Natural killer cell (primary cell): ENCODE results near the gene DAPK1. TPM values are rescaled to one million over a fixed set of nuclear protein-coding genes. Genes with fewer than 3 reads are reported as not detected.

Experiments used
- ATAC-seq, 3 donors: fragments of 150-1000 bp in 2 of 3; fragments of 200-7000 bp in 1 of 3; cut with Tn5 transposase; 1 replicate in 1 of 3; 2 replicates in 2 of 3; pipeline ENCODE4 v1.10.0; 2021; ENCODE audit warnings: mild to moderate bottlenecking in 2 of 3, moderate library complexity in 2 of 3
- DNase-seq, 2 donors: peaks; one replicate each; pipeline versions ENCODE4 v3.0.0 to v3.0.0-alpha.2; 2013 to 2021; ENCODE audit warnings: mixed read lengths in 1 of 2
- H3K27ac ChIP-seq: one replicate; pipeline ENCODE4 v1.5.1; 2013; ENCODE audit warnings: mild to moderate bottlenecking, low read length
- H3K27me3 ChIP-seq: one replicate; pipeline ENCODE4 v1.6.1; 2013; ENCODE audit warnings: low read length; ENCODE audit not compliant: control insufficient read depth, insufficient read depth
- H3K36me3 ChIP-seq: one replicate; pipeline ENCODE4 v1.6.1; 2013; ENCODE audit warnings: low read length; ENCODE audit not compliant: control insufficient read depth, insufficient read depth
- H3K4me1 ChIP-seq: one replicate; pipeline ENCODE4 v1.6.1; 2013; ENCODE audit warnings: low read length; ENCODE audit not compliant: control insufficient read depth, insufficient read depth
- H3K4me3 ChIP-seq: one replicate; pipeline ENCODE4 v1.5.1; 2013; ENCODE audit warnings: low read length
- H3K9me3 ChIP-seq: one replicate; pipeline ENCODE4 v1.6.1; 2013; ENCODE audit warnings: low read length; ENCODE audit not compliant: control insufficient read depth, insufficient read depth
- H3K27ac Mint-ChIP-seq, 2 donors: one replicate each; pipeline ENCODE4 v1.8.0; 2022; ENCODE audit warnings: mild to moderate bottlenecking in 2 of 2, mixed read lengths in 2 of 2, moderate library complexity in 1 of 2
- H3K27me3 Mint-ChIP-seq, 2 donors: one replicate each; pipeline ENCODE4 v1.8.0; 2022; ENCODE audit warnings: low read depth in 2 of 2, mixed read lengths in 2 of 2
- H3K36me3 Mint-ChIP-seq: one replicate; pipeline ENCODE4 v1.8.0; 2022; ENCODE audit warnings: mixed read lengths
- H3K4me1 Mint-ChIP-seq, 2 donors: one replicate each; pipeline ENCODE4 v1.8.0; 2022; ENCODE audit warnings: mixed read lengths in 2 of 2
- H3K4me3 Mint-ChIP-seq: one replicate; pipeline ENCODE4 v1.8.0; 2022; ENCODE audit warnings: mild to moderate bottlenecking, moderate library complexity, mixed read lengths
- H3K9me3 Mint-ChIP-seq, 2 donors: one replicate each; pipeline ENCODE4 v1.8.0; 2022; ENCODE audit warnings: mixed read lengths in 2 of 2
- WGBS: methylation state at CpG from one replicate; pipeline ENCODE4 v1.1.7; 2013; ENCODE audit warnings: missing lambda C conversion rate; ENCODE audit not compliant: insufficient coverage; 5-methylcytosine and 5-hydroxymethylcytosine counted together
- intact Hi-C: fragments of 100-400 bp; cut with micrococcal nuclease; formaldehyde crosslinking; loops from one replicate; pipeline ENCODE4 v1.14.2; 2022
- total RNA-seq, 4 donors: library from RNA; stranded (reverse); fragments of 120-200 nt in 1 of 4; gene quantifications; one replicate each; pipeline versions ENCODE4 v1.2.3 to v1.2.4, GENCODE V29; 2013 to 2022
- TF ChIP-seq, protein P1 (sequence below): fragments of 200-600 bp; IDR thresholded peaks from one replicate; pipeline ENCODE4 v1.8.0; 2022; ENCODE audit warnings: antibody characterized with exemption

Gene DAPK1
- total RNA-seq, 3 donors from 2014 or later (not counting 1 experiment from before 2014, with no cell fraction given) = 12.2 to 26.5 (median 22.7) TPM

DNA sequence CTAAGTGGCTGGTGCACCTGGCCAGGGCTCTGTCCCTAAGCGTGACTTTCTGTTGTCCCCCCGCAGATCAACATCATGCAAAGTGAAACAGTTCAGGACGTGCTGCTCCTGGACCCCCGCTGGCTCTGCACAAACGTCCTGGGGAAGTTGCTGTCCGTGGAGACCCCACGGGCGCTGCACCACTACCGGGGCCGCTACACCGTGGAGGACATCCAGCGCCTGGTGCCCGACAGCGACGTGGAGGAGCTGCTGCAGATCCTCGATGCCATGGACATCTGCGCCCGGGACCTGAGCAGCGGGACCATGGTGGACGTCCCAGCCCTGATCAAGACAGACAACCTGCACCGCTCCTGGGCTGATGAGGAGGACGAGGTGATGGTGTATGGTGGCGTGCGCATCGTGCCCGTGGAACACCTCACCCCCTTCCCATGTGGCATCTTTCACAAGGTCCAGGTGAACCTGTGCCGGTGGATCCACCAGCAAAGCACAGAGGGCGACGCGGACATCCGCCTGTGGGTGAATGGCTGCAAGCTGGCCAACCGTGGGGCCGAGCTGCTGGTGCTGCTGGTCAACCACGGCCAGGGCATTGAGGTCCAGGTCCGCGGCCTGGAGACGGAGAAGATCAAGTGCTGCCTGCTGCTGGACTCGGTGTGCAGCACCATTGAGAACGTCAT is 208.5 kb downstream of the DAPK1 start:
- no peaks in the 10 kb centered on the region for H3K9me3 Mint-ChIP-seq
- no peaks in the 10 kb centered on the region for H3K4me1 Mint-ChIP-seq
- no peaks in the 10 kb centered on the region for H3K36me3 ChIP-seq
- H3K36me3 Mint-ChIP-seq = no peaks in the 10 kb centered on the region
- no peaks in the 10 kb centered on the region for H3K27me3 ChIP-seq
- H3K27me3 Mint-ChIP-seq = no peaks in the 10 kb centered on the region
- H3K27ac ChIP-seq = no peak overlapping the region
- no peak overlapping the region for H3K27ac Mint-ChIP-seq
- DNase-seq (no peak), ATAC-seq (no peak)
- 95% methylated on average over 39 of the region's 39 CpGs for WGBS
- TF ChIP-seq, protein P1, sequence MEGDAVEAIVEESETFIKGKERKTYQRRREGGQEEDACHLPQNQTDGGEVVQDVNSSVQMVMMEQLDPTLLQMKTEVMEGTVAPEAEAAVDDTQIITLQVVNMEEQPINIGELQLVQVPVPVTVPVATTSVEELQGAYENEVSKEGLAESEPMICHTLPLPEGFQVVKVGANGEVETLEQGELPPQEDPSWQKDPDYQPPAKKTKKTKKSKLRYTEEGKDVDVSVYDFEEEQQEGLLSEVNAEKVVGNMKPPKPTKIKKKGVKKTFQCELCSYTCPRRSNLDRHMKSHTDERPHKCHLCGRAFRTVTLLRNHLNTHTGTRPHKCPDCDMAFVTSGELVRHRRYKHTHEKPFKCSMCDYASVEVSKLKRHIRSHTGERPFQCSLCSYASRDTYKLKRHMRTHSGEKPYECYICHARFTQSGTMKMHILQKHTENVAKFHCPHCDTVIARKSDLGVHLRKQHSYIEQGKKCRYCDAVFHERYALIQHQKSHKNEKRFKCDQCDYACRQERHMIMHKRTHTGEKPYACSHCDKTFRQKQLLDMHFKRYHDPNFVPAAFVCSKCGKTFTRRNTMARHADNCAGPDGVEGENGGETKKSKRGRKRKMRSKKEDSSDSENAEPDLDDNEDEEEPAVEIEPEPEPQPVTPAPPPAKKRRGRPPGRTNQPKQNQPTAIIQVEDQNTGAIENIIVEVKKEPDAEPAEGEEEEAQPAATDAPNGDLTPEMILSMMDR = no peak
- no peaks in the 10 kb centered on the region for H3K9me3 ChIP-seq
- no peak overlapping the region for H3K4me3 Mint-ChIP-seq
- intact Hi-C loops = no loop called here
- no peak overlapping the region for H3K4me3 ChIP-seq
- H3K4me1 ChIP-seq = no peaks in the 10 kb centered on the region

DNA sequence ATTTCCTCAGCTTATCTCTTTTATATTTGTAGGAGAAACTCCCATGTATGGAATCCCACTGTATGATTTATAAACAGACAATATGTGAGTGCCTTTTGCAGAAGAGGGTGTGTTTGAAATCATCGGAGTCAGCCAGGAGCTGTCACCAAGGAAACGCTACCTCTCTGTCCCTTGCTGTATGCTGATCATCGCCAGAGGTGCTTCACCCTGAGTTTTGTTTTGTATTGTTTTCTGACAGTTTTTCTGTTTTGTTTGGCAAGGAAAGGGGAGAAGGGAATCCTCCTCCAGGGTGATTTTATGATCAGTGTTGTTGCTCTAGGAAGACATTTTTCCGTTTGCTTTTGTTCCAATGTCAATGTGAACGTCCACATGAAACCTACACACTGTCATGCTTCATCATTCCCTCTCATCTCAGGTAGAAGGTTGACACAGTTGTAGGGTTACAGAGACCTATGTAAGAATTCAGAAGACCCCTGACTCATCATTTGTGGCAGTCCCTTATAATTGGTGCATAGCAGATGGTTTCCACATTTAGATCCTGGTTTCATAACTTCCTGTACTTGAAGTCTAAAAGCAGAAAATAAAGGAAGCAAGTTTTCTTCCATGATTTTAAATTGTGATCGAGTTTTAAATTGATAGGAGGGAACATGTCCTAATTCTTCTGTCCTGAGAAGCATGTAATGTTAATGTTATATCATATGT is 210.3 kb downstream of the DAPK1 start:
- Histone ChIP-seq H3K36me3 (no peaks in the 10 kb centered on the region), H3K27ac (no peak overlapping the region), H3K27me3 (no peaks in the 10 kb centered on the region), H3K9me3 (no peaks in the 10 kb centered on the region), H3K4me3 (no peak overlapping the region), H3K4me1 (no peaks in the 10 kb centered on the region)
- Mint-ChIP-seq H3K9me3 (no peaks in the 10 kb centered on the region), H3K27me3 (no peaks in the 10 kb centered on the region), H3K36me3 (no peaks in the 10 kb centered on the region), H3K4me3 (no peak overlapping the region), H3K27ac (no peak overlapping the region), H3K4me1 (no peaks in the 10 kb centered on the region)
- no peak for DNase-seq
- intact Hi-C loops = no loop called here
- TF ChIP-seq, protein P1 = no peak
- 92% methylated on average over 3 of the region's 6 CpGs for WGBS
- no peak for ATAC-seq

DNA sequence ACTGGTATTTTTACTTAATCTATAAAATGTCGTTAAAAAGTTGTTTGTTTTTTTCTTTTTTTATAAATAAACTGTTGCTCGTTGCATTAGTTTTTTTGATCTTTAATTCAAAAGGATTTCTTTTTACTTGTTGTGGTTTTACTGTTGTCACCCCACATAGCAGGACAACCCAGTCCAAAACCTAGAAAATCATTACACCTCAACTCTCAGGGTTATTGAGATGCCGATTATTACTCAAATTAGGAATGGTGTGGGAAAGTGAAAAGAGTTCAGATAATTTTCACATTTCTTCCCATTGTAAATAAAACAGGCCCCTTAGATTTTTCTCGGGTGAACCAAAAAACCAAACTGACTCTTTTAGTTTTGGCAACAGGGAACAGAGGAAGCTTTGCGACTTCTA is 210.9 kb downstream of the DAPK1 start:
- no peaks in the 10 kb centered on the region for H3K36me3 ChIP-seq
- Mint-ChIP-seq H3K27ac (no peak overlapping the region), H3K4me1 (no peaks in the 10 kb centered on the region), H3K27me3 (no peaks in the 10 kb centered on the region), H3K36me3 (no peaks in the 10 kb centered on the region), H3K9me3 (no peaks in the 10 kb centered on the region), H3K4me3 (no peak overlapping the region)
- ATAC-seq (no peak), DNase-seq (no peak)
- H3K9me3 ChIP-seq = no peaks in the 10 kb centered on the region
- no peak overlapping the region for H3K4me3 ChIP-seq
- intact Hi-C loops = no loop called here
- H3K4me1 ChIP-seq = no peaks in the 10 kb centered on the region
- WGBS = 78% methylated on average over 2 of the region's 5 CpGs
- no peak overlapping the region for H3K27ac ChIP-seq
- TF ChIP-seq, protein P1 = no peak
- no peaks in the 10 kb centered on the region for H3K27me3 ChIP-seq
